GM21526 (cell line): ENCODE measurements around the gene ALKBH6.
"Not testable (repeated sequence)": the region's sequence is repeated elsewhere in the genome, so short reads cannot be mapped to it uniquely, and the experiment has no call there.

Experiments used
- ATAC-seq: cut with Tn5 transposase; IDR thresholded peaks from one replicate; pipeline ENCODE4 v1.9.1; 2021; ENCODE audit warnings: moderate library complexity; ENCODE audit not compliant: unreplicated experiment, low FRiP score

ALKBH6 gene

DNA sequence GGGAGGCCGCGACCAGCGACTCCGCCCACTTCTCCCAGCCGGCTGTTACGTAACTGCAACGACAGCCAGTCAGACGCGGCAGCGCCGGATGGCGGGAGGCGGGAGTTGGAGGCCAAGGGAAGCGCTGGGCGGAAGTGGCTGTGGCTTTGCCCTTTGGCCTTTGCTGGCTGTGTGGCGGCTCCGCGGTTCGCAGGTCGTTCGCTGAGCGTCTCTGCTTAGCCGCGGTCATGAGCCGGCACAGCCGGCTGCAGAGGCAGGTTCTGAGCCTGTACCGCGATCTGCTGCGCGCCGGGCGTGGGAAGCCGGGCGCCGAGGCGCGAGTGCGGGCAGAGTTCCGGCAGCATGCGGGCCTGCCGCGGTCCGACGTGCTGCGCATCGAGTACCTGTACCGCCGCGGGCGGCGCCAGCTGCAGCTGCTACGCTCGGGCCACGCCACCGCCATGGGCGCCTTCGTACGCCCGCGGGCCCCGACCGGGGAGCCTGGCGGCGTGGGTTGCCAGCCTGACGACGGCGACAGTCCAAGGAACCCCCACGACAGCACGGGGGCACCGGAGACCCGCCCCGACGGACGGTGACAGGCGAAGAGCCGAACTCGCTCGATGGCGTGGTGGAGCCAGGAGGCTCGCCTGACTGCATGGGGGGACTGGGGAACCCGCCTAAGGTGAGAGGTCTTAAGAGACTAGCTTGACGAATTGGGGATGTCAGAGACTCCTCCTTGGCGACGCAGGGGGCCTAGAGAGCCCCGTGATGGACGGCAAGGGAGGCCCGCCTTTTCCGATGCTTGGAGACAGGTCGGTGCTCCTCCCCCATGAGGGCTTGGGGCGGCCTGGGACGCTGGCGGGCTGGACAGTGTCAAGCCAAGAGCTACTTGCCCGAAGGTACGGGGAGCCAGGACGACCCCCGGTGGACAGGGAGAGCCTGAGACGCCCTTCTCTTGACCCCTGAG is 18.7 kb downstream of the ALKBH6 start, which contains the start of gene SDHAF1:
Gene SDHAF1 (plus strand): TSS at position 141 of the 946 bp plus-strand sequence. CDS start 87 bp downstream, at position 228.
- ATAC-seq = no peak

GRCh38 chr19:35993923-35994598 is 20.0 kb downstream of the ALKBH6 start:
- ATAC-seq = no peak

GRCh38 chr19:35992907-35993765 is 20.9 kb downstream of the ALKBH6 start:
- ATAC-seq = no peak

DNA sequence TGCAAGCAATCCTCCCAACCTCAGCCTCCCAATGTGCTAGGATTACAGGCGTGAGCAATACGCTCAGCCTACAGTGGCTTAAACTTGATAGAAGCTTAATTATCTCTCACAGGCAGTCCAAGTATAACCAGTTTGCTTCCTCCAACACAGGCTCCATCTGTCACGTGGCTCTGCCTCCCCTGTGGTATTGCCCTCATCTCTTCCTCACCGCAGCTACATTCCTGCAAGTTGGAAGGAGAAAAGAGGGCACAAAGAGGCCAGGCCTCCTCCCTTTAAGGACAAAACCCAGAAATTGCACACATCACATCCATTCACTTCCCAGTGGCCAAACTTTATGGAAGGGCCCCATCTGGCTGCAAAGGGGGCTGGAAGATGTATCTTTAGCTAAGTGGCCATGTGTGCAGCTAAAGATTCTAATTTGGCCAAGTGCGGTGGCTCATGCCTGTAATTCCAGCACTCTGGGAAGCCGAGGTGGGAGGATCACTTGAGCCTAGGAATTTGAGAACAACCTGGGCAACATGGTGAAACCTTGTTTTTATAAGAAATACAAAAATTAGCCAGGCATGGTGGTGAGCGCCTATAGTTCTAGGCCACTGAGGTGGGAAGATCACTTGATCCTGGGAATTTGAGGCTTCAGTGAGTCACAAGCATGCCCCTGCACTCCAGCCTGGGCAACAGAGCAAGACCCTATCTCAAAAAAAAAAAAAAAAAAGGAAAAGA is 22.1 kb downstream of the ALKBH6 start:
- ATAC-seq = no peak

GRCh38 chr19:35990771-35991730 is 23.0 kb downstream of the ALKBH6 start:
- no peak for ATAC-seq

DNA sequence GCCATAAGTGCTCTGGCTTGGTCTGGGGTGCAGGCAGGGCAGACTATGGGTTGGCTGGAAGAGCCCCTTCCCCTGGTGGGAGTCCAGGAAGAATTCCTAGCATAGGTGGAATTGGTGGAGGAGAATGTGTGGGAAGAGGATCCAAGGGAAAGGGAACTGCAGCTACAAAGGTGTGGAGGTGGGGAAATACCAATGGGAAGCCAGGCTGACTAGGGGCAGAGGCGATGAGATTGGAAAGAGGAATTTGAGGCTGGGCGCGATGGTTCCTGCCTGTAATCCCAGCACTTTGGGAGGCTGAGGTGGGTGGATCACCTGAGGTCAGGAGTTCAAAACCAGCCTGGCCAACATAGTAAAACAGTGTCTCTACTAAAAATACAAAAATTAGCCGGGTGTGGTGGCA is 23.9 kb downstream of the ALKBH6 start:
- no peak for ATAC-seq

DNA sequence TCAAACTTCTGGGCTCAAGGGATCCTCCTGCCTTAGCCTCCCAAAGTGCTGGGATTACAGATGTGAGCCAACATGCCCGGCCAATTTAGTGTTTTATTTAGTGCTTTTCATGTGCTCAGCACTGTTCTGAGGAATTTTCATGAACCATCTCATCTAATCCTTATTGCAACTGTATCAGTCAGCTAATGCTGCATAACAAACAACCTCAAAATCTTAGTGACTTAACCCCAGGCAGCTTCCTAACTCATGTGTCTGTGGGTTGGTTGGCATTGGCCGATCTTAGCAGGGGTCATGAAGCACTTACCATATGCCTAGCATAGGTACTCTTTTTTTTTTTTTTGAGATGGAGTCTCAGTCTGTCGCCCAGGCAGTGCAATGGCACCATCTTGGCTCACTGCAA is 25.2 kb downstream of the ALKBH6 start:
- ATAC-seq = no peak

GRCh38 chr19:35987571-35987896 is 26.5 kb downstream of the ALKBH6 start:
- ATAC-seq = no peak

DNA sequence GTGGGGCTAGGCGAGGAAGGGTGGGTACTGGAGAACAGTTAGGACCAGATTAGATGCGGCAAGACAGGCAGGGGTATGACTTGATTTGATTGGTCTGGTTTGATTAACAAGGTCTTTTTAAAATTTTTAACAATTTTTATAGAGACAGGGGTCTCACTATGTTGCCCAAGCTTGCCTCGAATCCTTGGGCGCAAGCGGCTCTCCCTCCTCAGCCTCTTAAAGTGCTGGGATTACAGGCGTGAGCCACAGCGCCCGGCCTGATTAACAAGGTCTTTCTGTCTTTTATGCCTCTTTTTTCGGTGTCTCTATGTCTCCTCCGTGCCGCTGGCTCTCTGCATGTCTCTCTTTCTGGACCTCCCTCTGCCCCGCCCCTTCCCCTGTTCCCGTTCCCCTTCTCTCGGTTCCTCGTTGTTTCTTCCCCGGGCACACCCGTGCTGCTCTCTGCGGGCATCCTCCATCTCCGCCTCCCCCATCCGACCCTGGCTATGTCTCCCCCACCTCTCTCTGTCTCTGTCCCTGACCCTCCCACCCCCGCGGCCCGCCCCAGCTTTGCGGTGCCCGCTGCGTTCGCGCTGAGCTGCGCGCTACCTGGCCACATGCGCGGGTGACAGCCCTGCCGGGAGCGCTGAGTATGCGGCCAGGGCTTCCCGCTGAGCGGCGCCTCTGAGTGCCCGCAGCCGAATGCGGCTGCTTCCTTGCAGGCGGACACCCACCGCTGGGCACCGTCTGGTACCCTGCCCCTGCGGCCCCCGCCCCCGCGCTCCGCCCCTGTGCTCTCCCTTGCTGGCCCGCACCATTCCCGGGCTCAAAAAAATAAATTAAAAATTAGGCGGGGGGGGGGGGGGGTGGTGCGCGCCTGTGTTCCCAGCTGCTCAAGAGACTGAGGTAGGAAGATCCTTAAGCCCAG is 27.1 kb downstream of the ALKBH6 start:
- no peak for ATAC-seq

GRCh38 chr19:35986111-35986510 is 27.9 kb downstream of the ALKBH6 start:
- ATAC-seq = no peak

- ATAC-seq = no peak
Observed at GRCh38 chr19:35983177-35983576, 30.8 kb downstream of the ALKBH6 start.

GRCh38 chr19:35980997-35981396 is 33.0 kb downstream of the ALKBH6 start:
- ATAC-seq = not testable (repeated sequence)

- no peak for ATAC-seq
Observed at GRCh38 chr19:35978832-35979365, 35.1 kb downstream of the ALKBH6 start.

- ATAC-seq = no peak
Observed at GRCh38 chr19:35978271-35978670, 35.7 kb downstream of the ALKBH6 start.

DNA sequence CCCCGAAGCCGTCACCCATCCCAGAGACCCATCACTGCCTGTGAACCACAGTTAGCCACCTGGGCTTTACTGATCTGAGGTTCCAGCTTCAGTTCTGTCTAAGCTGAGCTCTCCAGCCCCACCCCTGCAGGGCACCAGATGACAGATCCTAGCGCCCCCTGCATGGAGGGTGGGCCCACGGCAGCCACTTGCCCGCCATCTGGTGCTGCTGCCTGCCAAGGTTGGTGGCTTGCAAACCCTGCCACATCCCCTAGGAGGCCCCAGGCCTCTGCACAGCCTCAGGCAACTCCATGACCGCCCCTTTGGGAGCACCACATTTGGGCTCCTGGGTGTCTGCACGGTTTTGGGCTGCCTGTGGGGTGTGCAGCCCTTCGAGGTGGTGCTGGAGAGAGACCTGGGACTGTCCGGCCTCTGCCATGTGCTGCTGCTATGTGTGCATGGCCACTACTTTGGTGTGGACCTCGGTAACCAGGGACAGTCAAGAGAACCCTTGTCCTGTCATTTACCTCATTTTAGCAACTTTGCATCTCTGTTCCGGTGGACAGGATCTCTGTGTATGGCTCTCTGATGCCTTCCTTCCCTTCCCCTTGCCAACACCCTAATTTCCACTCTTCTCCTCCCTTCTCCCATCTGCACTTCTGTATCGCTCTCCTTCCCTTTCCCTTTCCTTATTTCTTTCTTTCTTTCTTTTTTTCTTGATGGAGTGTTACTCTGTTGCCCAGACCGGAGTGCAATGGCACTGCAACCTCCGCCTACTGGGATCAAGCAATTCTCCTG is 36.4 kb downstream of the ALKBH6 start:
- no peak for ATAC-seq

GRCh38 chr19:35975608-35976214 is 38.3 kb downstream of the ALKBH6 start:
- no peak for ATAC-seq

DNA sequence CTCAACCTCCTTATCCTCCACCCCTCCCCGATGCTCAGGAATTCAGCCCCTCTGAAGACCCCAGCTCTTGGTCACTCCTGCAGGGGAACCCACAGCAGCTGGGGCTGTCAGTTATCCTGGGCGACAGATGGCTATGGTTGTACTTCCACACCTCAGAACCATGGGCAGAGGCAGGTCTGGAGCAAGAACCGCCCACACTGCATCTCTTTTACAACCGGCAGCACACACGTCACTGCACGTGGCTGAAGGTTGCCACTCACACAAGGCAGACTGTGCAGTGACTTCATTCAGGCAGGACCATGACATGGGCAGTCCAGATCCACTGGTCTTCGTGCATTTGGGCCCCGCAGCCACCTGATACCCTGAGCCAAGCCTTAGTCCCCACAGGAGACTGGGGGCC is 40.5 kb downstream of the ALKBH6 start:
- ATAC-seq = no peak
